ENCODE results near the gene ABL1. TPM values are rescaled to one million over a fixed set of nuclear protein-coding genes. Genes with fewer than 3 reads are reported as not detected.
A peak's percentile ranks its signal among the peaks of the same experiment; 100 is the strongest.

Gene ABL1
- total RNA-seq, 1 donor from 2014 or later: 118 TPM

GRCh38 chr9:130922893-130923610 lies 88.0 kb downstream of the ABL1 start:
- H3K4me1 Mint-ChIP-seq (ENCODE audit: low read depth, unreplicated experiment): peaks cover 10% of the 10 kb centered on the region
- DNase-seq: no peak
- TF ChIP-seq CTCF (IDR thresholded peaks at IDR 0.05; ENCODE audit: partially characterized antibody, unreplicated experiment): no peak
- peaks cover 2% of the 10 kb centered on the region for H3K9me3 Mint-ChIP-seq (ENCODE audit: unreplicated experiment)
- no peaks in the 10 kb centered on the region for H3K36me3 Mint-ChIP-seq (ENCODE audit: unreplicated experiment)
- no peak overlapping the region for H3K27ac Mint-ChIP-seq (ENCODE audit: unreplicated experiment)
- H3K4me3 Mint-ChIP-seq (ENCODE audit: unreplicated experiment): peak overlapping the region; percentile 15
- peaks cover 4% of the 10 kb centered on the region for H3K27me3 Mint-ChIP-seq (ENCODE audit: unreplicated experiment)

DNA sequence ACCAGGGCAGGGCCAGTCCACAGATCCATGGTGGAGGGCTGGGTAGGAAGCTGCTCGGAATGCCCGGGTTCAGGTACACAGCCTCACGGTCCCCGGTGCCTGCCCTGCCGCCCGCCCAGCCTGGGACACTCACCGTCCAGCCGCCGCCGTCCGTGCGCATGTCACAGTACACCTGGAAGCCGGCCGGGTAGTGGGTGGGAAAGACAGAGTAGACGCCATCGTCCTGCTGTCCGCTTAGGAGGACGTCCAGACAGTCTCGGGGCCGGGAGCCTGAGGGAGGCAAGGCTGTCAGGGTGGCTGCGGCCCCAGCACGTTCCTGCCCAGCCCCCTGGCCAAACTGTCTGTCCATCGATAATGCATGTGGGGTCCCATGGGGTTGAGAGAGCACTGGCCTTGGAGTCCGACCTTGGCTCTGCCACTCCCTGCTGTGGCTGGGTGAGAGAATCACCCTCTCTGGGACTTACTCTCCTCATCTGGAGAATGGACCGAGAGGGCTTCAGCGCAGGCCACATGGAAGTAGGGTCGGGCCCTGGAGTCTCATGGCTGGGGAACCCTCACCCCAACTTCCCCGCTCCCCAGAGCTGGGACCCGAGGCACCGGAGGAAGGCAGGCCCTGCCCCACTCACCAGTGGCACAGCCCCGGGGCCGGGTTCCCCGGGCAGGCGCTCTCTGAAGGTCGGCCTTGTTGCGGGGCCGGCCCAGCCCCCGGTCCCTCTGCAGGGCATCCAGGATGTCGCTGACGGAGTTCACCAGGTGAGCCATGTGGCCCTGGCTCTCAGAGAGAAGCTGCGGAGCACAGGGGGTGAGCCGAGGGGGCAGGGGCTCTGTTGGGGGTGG lies 88.8 kb downstream of the ABL1 start:
- Mint-ChIP-seq H3K4me3 (ENCODE audit: unreplicated experiment) (no peak overlapping the region), H3K9me3 (ENCODE audit: unreplicated experiment) (peaks cover 2% of the 10 kb centered on the region), H3K27me3 (ENCODE audit: unreplicated experiment) (peaks cover 5% of the 10 kb centered on the region), H3K36me3 (ENCODE audit: unreplicated experiment) (no peaks in the 10 kb centered on the region), H3K4me1 (ENCODE audit: low read depth, unreplicated experiment) (peaks cover 10% of the 10 kb centered on the region), H3K27ac (ENCODE audit: unreplicated experiment) (no peak overlapping the region)
- DNase-seq: no peak
- TF ChIP-seq CTCF (IDR thresholded peaks at IDR 0.05; ENCODE audit: partially characterized antibody, unreplicated experiment): no peak

GRCh38 chr9:130924448-130924788 lies 89.4 kb downstream of the ABL1 start:
- H3K9me3 Mint-ChIP-seq (ENCODE audit: unreplicated experiment): peaks cover 2% of the 10 kb centered on the region
- peaks cover 10% of the 10 kb centered on the region for H3K4me1 Mint-ChIP-seq (ENCODE audit: low read depth, unreplicated experiment)
- peaks cover 5% of the 10 kb centered on the region for H3K27me3 Mint-ChIP-seq (ENCODE audit: unreplicated experiment)
- no peak for TF ChIP-seq CTCF (IDR thresholded peaks at IDR 0.05; ENCODE audit: partially characterized antibody, unreplicated experiment)
- no peak for DNase-seq
- no peak overlapping the region for H3K27ac Mint-ChIP-seq (ENCODE audit: unreplicated experiment)
- H3K4me3 Mint-ChIP-seq (ENCODE audit: unreplicated experiment): no peak overlapping the region
- no peaks in the 10 kb centered on the region for H3K36me3 Mint-ChIP-seq (ENCODE audit: unreplicated experiment)

GRCh38 chr9:130925050-130925678 lies 90.1 kb downstream of the ABL1 start:
- no peak for DNase-seq
- no peaks in the 10 kb centered on the region for H3K36me3 Mint-ChIP-seq (ENCODE audit: unreplicated experiment)
- H3K4me1 Mint-ChIP-seq (ENCODE audit: low read depth, unreplicated experiment): peaks cover 10% of the 10 kb centered on the region
- H3K4me3 Mint-ChIP-seq (ENCODE audit: unreplicated experiment): no peak overlapping the region
- no peak overlapping the region for H3K27ac Mint-ChIP-seq (ENCODE audit: unreplicated experiment)
- no peak for TF ChIP-seq CTCF (IDR thresholded peaks at IDR 0.05; ENCODE audit: partially characterized antibody, unreplicated experiment)
- H3K9me3 Mint-ChIP-seq (ENCODE audit: unreplicated experiment): peaks cover 2% of the 10 kb centered on the region
- peaks cover 5% of the 10 kb centered on the region for H3K27me3 Mint-ChIP-seq (ENCODE audit: unreplicated experiment)

Data from glutamatergic neuron (in vitro differentiated cells).